ENCODE results near the gene TMEM209. TPM values are rescaled to one million over a fixed set of nuclear protein-coding genes. Genes with fewer than 3 reads are reported as not detected.

The TMEM209 gene
- total and polyA plus RNA-seq, 4 donors: 4.5 to 10.1 (median 9.0) TPM

DNA sequence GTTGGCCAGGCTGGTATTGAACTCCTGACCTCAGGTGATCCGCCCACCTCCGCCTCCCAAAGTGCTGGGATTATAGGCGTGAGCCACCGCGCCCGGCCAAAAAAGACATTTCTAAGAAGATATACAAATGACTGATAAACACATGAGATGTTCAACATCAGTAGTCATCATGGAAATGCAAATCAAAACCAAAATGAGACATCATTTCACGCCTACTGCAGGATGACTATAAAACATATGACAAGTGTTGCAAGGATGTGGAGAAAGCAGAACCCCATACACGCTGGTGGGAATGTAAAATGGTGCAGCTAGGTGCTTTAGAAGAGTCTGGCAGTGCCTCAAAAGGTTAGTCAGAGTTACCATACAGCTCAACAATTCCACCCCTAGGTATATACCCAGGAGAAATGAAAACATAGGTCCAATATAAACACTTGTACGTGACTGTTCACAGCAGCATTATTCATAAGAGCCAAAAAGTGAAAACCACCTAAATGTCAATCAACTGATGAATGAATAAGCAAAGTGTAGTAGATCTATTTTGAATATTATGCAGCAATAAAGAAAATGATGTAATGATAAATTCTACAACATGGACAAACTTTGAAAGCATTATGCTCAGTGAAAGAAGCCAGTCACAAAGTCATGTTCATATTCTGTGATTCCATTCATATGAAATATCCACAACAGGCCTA is 24.5 kb downstream of the TMEM209 start:
- Histone ChIP-seq H3K4me3 (ENCODE audit: low read depth in 1 of 3, low read length in 3 of 3) (no peak overlapping the region), H3K36me3 (ENCODE audit: control insufficient read depth in 4 of 4, insufficient read depth in 3 of 4, low read depth in 1 of 4, low read length in 3 of 4) (peaks cover 2 to 23% (median 17%) of the 10 kb centered on the region in 4 donors), H3K9ac (ENCODE audit: low read depth in 1 of 2, low read length in 2 of 2) (no peak overlapping the region), H3K27me3 (ENCODE audit: control insufficient read depth in 4 of 4, insufficient read depth in 4 of 4, low read length in 3 of 4) (no peaks in the 10 kb centered on the region), H3K9me3 (ENCODE audit: control insufficient read depth in 4 of 4, low read length in 3 of 4) (no peaks in the 10 kb centered on the region), H3K4me1 (ENCODE audit: control insufficient read depth in 4 of 4, insufficient read depth in 4 of 4, low read length in 3 of 4) (peaks cover 0 to 4% (median 3%) of the 10 kb centered on the region in 4 donors), H3K27ac (ENCODE audit: low read depth in 1 of 2, low read length in 2 of 2) (no peak overlapping the region)
- TF ChIP-seq JUND (IDR thresholded peaks at IDR 0.05) (no peak), HNF4A (conservative IDR thresholded peaks at IDR 0.05) (no peak), SP1 (IDR thresholded peaks at IDR 0.05) (no peak), FOXA2 (IDR thresholded peaks at IDR 0.05) (no peak), RAD21 (IDR thresholded peaks at IDR 0.05) (no peak), EGR1 (IDR thresholded peaks at IDR 0.05; ENCODE audit: low read depth in 2 of 2) (no peak)
- TF ChIP-seq, protein P1, sequence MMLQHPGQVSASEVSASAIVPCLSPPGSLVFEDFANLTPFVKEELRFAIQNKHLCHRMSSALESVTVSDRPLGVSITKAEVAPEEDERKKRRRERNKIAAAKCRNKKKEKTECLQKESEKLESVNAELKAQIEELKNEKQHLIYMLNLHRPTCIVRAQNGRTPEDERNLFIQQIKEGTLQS (IDR thresholded peaks at IDR 0.05): no peak
- no peak for DNase-seq (ENCODE audit: low spot score)
- WGBS: 96% methylated on average over 9 of the region's 9 CpGs

DNA sequence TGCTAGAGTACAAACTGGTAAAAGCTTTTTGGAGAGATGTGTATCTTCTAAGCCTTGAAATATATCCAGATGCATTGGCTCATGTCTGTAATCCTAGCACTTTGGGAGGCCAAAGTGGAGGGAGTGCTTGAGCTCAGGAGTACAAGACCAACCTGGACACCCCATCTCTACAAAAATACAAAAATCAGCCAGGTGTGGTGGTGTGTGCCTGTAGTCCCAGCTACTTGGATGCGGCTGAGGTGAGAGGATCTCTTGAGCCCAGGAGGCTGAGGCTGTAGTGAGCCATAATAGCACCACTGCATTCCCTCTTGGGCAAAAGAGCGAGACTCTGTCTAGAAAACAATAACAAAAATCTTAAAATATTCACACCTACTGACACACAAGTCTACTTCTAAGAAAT is 25.6 kb downstream of the TMEM209 start:
- Histone ChIP-seq H3K9me3 (ENCODE audit: control insufficient read depth in 4 of 4, low read length in 3 of 4) (no peaks in the 10 kb centered on the region), H3K9ac (ENCODE audit: low read depth in 1 of 2, low read length in 2 of 2) (no peak overlapping the region), H3K36me3 (ENCODE audit: control insufficient read depth in 4 of 4, insufficient read depth in 3 of 4, low read depth in 1 of 4, low read length in 3 of 4) (peaks cover 4 to 20% (median 16%) of the 10 kb centered on the region in 4 donors), H3K27me3 (ENCODE audit: control insufficient read depth in 4 of 4, insufficient read depth in 4 of 4, low read length in 3 of 4) (no peaks in the 10 kb centered on the region), H3K4me1 (ENCODE audit: control insufficient read depth in 4 of 4, insufficient read depth in 4 of 4, low read length in 3 of 4) (peaks cover 0 to 4% (median 3%) of the 10 kb centered on the region in 4 donors), H3K27ac (ENCODE audit: low read depth in 1 of 2, low read length in 2 of 2) (no peak overlapping the region), H3K4me3 (ENCODE audit: low read depth in 1 of 3, low read length in 3 of 3) (no peak overlapping the region)
- no peak for DNase-seq (ENCODE audit: low spot score)
- 99% methylated on average over 2 of the region's 2 CpGs for WGBS
- TF ChIP-seq EGR1 (IDR thresholded peaks at IDR 0.05; ENCODE audit: low read depth in 2 of 2): no peak

DNA sequence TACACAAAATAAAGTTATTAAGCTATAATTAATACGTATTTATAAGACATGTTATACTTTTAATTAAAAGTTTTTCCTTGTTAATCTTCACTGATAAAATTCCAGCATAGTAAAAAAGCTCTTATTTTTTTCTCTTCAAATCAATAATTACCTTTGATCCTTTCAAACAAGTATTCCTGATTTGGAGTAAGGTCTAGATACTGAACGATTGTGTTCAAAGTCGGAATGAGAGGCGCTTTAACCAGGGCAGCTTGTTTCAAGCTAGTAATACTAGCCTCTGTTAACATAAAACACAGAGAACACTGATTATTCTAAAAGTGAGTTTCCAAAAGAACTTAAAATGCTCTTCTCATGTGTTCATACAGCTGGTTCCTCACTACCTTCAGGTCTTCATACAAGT is 27.0 kb downstream of the TMEM209 start:
- WGBS: 37% methylated on average over 4 of the region's 4 CpGs
- Histone ChIP-seq H3K4me1 (ENCODE audit: control insufficient read depth in 4 of 4, insufficient read depth in 4 of 4, low read length in 3 of 4) (peaks cover 0 to 4% (median 3%) of the 10 kb centered on the region in 4 donors), H3K27ac (ENCODE audit: low read depth in 1 of 2, low read length in 2 of 2) (no peak overlapping the region), H3K36me3 (ENCODE audit: control insufficient read depth in 4 of 4, insufficient read depth in 3 of 4, low read depth in 1 of 4, low read length in 3 of 4) (peaks cover 4 to 20% (median 14%) of the 10 kb centered on the region in 4 donors), H3K9me3 (ENCODE audit: control insufficient read depth in 4 of 4, low read length in 3 of 4) (no peaks in the 10 kb centered on the region), H3K27me3 (ENCODE audit: control insufficient read depth in 4 of 4, insufficient read depth in 4 of 4, low read length in 3 of 4) (no peaks in the 10 kb centered on the region), H3K9ac (ENCODE audit: low read depth in 1 of 2, low read length in 2 of 2) (no peak overlapping the region), H3K4me3 (ENCODE audit: low read depth in 1 of 3, low read length in 3 of 3) (no peak overlapping the region)
- TF ChIP-seq TAF1 (conservative IDR thresholded peaks at IDR 0.05): peak; percentile 16
- no peak for TF ChIP-seq RXRA (IDR thresholded peaks at IDR 0.05)
- peak; percentile 43 for TF ChIP-seq SP1 (IDR thresholded peaks at IDR 0.05)
- TF ChIP-seq HNF4A (conservative IDR thresholded peaks at IDR 0.05): peak; percentile 68 to 82
- no peak for DNase-seq (ENCODE audit: low spot score)

DNA sequence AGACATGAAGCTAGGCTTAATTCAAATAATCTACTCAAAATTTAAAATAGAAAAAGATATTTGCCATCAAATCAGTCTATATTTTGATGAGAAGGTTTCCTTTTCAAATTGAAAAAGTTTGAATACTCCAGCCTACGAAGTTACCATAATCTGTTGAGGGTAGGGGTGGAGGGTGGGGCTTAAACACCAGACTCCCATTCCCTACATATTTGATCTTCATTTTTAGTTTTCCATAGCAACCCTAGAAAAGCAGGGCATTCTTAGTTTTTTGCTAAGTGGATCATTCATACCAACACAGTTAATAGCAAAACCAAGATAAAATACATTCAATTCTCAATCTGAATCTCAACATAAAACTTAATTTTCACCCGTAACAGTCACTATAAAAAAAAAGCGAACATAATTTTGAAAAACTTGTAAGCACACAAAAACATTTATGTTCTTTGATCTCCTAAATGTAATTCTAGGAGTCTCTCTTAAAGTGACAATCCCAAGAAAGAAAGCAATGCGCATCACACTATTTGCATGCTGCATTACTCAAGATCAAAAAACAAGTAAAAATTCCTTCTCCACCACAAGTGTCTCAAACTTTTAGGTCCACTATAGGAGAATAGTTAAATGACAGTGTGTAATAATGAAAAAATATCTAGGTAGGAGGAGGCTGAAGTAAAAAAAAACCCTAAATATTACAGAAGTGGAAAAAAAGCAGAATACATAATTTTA is 30.8 kb downstream of the TMEM209 start:
- Histone ChIP-seq H3K4me3 (ENCODE audit: low read depth in 1 of 3, low read length in 3 of 3) (no peak overlapping the region), H3K4me1 (ENCODE audit: control insufficient read depth in 4 of 4, insufficient read depth in 4 of 4, low read length in 3 of 4) (peaks cover 0 to 4% (median 3%) of the 10 kb centered on the region in 4 donors), H3K36me3 (ENCODE audit: control insufficient read depth in 4 of 4, insufficient read depth in 3 of 4, low read depth in 1 of 4, low read length in 3 of 4) (peaks cover 5 to 25% (median 19%) of the 10 kb centered on the region in 4 donors), H3K9ac (ENCODE audit: low read depth in 1 of 2, low read length in 2 of 2) (no peak overlapping the region), H3K27ac (ENCODE audit: low read depth in 1 of 2, low read length in 2 of 2) (no peak overlapping the region), H3K9me3 (ENCODE audit: control insufficient read depth in 4 of 4, low read length in 3 of 4) (no peaks in the 10 kb centered on the region), H3K27me3 (ENCODE audit: control insufficient read depth in 4 of 4, insufficient read depth in 4 of 4, low read length in 3 of 4) (no peaks in the 10 kb centered on the region)
- no peak for TF ChIP-seq TAF1 (conservative IDR thresholded peaks at IDR 0.05)
- TF ChIP-seq GABPA (IDR thresholded peaks at IDR 0.05 in 1 of 2, conservative IDR thresholded peaks at IDR 0.05 in 1 of 2): no peak
- TF ChIP-seq YY1 (IDR thresholded peaks at IDR 0.05): no peak
- TF ChIP-seq, protein P2, sequence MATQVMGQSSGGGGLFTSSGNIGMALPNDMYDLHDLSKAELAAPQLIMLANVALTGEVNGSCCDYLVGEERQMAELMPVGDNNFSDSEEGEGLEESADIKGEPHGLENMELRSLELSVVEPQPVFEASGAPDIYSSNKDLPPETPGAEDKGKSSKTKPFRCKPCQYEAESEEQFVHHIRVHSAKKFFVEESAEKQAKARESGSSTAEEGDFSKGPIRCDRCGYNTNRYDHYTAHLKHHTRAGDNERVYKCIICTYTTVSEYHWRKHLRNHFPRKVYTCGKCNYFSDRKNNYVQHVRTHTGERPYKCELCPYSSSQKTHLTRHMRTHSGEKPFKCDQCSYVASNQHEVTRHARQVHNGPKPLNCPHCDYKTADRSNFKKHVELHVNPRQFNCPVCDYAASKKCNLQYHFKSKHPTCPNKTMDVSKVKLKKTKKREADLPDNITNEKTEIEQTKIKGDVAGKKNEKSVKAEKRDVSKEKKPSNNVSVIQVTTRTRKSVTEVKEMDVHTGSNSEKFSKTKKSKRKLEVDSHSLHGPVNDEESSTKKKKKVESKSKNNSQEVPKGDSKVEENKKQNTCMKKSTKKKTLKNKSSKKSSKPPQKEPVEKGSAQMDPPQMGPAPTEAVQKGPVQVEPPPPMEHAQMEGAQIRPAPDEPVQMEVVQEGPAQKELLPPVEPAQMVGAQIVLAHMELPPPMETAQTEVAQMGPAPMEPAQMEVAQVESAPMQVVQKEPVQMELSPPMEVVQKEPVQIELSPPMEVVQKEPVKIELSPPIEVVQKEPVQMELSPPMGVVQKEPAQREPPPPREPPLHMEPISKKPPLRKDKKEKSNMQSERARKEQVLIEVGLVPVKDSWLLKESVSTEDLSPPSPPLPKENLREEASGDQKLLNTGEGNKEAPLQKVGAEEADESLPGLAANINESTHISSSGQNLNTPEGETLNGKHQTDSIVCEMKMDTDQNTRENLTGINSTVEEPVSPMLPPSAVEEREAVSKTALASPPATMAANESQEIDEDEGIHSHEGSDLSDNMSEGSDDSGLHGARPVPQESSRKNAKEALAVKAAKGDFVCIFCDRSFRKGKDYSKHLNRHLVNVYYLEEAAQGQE (IDR thresholded peaks at IDR 0.05): no peak
- TF ChIP-seq HNF4A (conservative IDR thresholded peaks at IDR 0.05): no peak
- no peak for TF ChIP-seq FOXA1 (IDR thresholded peaks at IDR 0.05)
- whole genome bisulfite sequencing: 96% methylated on average over 4 of the region's 4 CpGs
- DNase-seq (ENCODE audit: low spot score): no peak
